GM21381 (cell line): ENCODE results near the gene TXNIP.

Experiments used
- ATAC-seq: cut with Tn5 transposase; IDR thresholded peaks from one replicate; pipeline ENCODE4 v1.9.1; 2021; ENCODE audit warnings: mild to moderate bottlenecking, moderate library complexity; ENCODE audit not compliant: unreplicated experiment

The TXNIP gene

DNA sequence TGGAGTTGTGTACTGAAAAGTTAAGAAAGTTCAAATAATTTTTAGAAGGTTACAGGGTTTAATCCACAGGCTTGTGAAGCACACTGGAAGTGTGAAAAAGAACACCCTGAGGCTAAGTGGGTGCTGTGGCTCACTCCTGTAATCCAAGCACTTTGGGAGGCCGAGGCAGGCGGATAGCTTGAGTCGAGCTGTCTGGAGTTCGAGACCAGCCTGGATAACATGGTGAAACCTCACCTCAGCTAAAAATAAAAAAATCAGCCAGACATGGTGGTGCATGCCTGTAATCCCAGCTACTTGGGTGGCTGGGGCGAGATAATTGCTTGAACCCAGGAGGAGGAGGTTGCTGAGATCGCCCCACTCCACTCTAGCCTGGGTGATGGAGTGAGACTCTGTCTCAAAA lies 9.8 kb downstream of the TXNIP start:
- no peak for ATAC-seq

- no peak for ATAC-seq
Measured at GRCh38 chr1:145985502-145986439, 10.6 kb downstream of the TXNIP start.

GRCh38 chr1:145985129-145985501 lies 11.3 kb downstream of the TXNIP start:
- ATAC-seq: no peak

DNA sequence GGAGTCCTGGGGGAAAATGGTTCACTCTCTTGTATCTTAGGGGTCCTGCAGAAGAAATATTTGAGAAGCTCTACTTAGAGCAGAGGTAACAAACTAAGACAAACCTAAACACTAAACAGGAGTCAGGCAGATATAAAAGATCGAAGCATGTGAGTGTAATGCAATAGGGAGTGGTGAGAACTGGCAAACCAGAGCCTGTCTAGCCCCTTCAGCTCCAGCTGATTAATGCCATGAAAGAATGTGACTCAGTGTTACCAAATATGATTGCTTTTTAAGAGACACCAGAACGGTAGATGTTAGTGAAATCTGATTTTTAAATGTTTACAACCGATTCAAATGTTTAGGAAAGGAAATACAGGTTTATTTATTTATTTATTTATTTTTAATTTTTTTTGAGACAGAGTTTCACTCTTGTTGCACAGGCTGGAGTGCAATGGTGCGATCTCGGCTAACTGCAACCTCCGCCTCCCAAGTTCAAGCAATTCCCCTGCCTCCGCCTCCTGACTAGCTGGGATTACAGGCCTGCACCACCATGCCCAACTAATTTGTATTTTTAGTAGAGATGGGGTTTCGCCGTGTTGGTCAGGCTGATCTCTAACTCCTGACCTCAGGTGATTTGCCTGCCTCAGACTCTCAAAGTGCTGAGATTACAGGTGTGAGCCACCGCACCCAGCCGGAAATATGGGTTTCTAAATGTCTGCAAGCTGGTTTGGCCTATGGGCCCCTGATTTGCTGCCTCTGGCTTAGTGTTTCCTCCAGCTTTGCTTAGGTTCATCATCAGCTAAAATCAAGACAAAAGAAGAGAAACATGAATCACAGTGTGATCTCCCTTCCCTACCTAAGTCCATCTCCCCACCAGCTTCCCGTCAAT lies 12.2 kb downstream of the TXNIP start:
- no peak for ATAC-seq

DNA sequence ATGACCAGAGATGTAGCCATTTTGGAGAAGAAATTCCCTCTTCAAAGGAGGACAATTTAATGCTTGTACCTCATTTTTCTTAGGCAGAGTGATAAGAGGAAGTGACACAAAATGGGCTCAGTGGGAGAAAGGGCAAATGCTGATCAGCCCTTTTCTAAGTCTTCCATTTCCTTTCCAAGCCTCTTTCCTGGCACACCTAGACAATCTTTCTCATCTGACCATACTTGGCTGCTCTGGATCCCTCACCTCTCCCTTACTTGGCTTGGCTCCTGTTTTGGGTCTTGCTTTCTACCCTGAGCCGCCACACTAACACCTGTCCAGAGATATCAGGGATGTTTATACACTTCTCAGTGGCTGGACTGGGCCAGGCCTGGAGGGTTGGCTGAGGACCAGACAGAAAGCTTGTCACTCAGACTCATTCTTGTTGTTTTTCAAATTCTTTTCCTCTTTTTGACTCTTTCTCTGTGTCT lies 13.1 kb downstream of the TXNIP start:
- no peak for ATAC-seq

GRCh38 chr1:145982010-145982723 lies 14.2 kb downstream of the TXNIP start:
- ATAC-seq: no peak

DNA sequence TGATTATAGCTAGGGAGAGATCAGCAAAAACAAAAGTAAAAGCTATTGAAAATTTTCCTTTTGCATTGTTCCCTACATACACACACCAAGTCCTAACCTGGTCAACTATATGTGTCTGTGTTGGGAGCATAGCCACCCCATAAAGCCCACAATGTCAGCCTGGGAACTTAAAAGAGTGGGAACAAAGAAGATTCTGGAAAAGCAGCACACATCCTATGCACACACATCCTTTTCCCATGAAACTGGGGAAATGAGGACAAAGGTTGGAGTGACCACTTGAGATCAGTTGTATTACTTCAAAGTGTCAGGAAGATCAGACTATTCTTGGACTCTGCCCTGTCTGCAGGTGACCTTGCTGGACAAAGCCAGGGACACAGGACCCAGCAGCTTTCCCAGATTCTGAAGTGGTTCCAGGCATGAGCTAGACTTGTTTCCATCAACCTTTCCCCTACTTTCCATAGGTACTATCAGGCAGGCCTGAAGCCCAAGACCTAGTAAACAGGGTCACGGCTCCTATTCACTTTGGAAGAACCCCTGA lies 15.9 kb downstream of the TXNIP start:
- no peak for ATAC-seq

GRCh38 chr1:145979746-145980456 lies 16.5 kb downstream of the TXNIP start:
- ATAC-seq: peak; percentile 10

DNA sequence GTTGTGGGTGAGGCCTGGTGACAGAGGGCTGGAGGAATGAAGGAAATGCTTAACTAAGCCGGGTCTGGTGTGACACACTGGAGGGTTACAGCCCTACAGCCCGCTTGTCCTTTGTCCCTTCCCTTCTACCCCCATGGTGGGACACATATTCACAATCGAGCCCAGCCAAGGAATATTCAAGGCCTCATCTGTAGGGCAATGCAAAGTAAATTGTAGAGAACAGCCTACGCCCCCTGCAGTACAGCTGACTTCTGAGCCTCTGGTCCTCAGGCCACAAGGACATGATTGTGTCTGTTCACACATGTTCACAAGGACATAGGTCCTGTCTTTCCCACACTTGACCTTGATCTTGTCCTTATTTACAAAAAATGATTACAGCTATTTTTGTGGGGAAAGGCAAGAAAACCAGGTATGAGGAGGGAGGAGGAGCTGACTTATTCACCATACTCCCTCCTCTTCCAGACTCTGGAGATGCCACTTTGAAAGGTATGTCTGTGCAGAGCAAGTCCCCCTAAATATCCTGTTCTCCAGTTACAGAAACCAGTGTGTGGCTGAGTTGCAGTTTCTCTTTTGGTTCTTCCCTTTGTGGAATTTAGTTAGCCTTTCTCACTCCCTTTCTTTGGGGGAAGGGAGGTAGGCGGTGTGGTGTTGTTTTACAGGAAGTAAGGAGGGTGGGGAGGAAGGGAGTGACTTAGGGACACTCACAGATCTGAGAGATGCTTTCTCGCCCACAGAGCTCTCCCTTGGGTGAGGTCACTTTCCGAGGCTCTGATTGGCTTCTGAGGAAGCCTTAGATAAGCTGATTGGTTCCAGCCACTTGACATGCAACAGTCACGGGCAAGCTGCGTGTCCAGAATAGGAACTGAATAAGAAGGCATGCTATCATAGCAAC lies 17.3 kb downstream of the TXNIP start:
- peak; percentile 84 for ATAC-seq

- no peak for ATAC-seq
Measured at GRCh38 chr1:145978471-145978853, 17.9 kb downstream of the TXNIP start.

- ATAC-seq: no peak
Measured at GRCh38 chr1:145977486-145978470, 18.6 kb downstream of the TXNIP start.

- ATAC-seq: no peak
Measured at GRCh38 chr1:145977016-145977415, 19.4 kb downstream of the TXNIP start.

- ATAC-seq: no peak
Measured at GRCh38 chr1:145975216-145975615, 21.2 kb downstream of the TXNIP start.

DNA sequence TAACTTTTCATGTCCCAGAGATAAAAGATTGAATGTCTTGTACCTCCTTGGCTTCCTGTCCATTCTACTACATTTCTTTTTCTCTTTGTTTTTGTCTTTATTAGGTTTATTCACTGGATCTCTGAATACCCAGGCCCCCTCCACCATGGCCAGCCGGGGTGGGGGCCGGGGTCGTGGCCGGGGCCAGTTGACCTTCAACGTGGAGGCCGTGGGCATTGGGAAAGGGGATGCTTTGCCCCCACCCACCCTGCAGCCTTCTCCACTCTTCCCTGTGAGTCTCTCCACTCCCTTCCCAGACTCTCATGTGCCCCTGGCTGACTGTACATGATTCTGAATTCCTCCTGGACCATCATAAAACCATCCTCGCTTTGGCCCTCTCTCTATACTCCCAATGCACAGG lies 21.7 kb downstream of the TXNIP start:
- ATAC-seq: no peak

DNA sequence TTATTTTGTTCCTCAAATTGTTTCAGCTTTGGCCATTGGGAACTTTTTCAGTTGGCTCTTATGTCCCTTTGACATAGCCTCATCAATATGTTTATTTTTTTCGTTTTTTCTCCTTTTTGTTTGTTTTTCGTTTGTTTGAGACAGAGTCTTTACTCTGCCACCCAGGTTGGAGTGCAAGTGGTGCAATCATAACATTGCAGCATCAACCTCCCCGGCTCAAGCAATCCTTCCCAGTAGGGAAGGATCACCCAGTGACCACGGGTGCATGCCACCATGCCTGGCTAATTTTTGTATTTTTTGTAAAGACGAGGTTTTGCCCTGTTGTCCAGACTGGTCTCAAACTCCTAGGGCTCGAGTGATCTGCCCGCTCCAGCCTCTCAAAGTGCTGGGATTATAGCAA lies 23.8 kb downstream of the TXNIP start:
- no peak for ATAC-seq

- no peak for ATAC-seq
Measured at GRCh38 chr1:145967288-145967687, 29.1 kb downstream of the TXNIP start.

DNA sequence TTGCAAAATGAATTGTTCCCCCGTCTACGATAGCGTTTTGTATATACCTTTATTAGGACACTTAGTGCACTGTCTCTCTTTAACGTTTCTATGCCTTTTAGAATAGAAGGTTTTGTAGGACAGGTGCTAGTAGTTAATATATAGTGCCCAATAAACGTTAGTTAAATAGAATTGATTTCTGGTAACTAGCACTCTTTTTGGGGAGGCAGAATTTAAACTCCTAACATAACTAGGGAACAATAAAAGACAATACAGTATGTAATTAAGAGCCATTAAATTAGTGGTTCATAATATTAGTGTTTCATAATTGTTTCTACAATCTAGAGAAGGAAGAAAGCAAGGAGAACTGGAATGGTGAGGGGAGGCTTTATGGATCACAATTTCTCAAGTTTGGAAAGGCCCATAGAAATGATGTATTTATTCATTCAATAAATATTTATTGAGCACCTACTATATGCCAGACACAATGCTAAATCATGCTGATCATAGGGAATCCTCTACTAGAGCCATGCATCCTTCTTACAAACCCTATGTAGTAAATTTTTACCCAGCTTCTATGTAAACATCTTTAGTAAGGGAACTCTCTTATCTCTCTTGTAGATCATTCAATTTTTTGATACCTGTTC lies 31.1 kb downstream of the TXNIP start:
- no peak for ATAC-seq
